AG10803 (cell line): ENCODE results near the gene ADAT1.
A peak's percentile ranks its signal among the peaks of the same experiment; 100 is the strongest.

Experiments
- DNase-seq: peaks from one replicate; pipeline ENCODE4 v3.0.0; 2010; ENCODE audit warnings: low read depth
- H3K4me3 ChIP-seq: 2 replicates; pipeline ENCODE4 v1.5.1; 2011; ENCODE audit warnings: mild to moderate bottlenecking, low read length, control low read depth
- CTCF ChIP-seq: conservative IDR thresholded peaks from 2 replicates; pipeline ENCODE4 v1.5.1; 2011; ENCODE audit warnings: mild to moderate bottlenecking, low read length, control low read depth, inconsistent platforms

The ADAT1 gene

GRCh38 chr16:75566040-75566757 is 56.9 kb downstream of the ADAT1 start, which contains the start of gene GABARAPL2:
Gene GABARAPL2, plus strand, starts transcription at chr16:75566379. Its CDS starts 108 bp downstream, at chr16:75566487.
- H3K4me3 ChIP-seq: peak within 1 kb of the TSS; percentile 91
- peak; percentile 64 for DNase-seq
- TF ChIP-seq CTCF: no peak

- peak overlapping the region; percentile 91 for H3K4me3 ChIP-seq
- no peak for DNase-seq
- TF ChIP-seq CTCF: no peak
Measured at GRCh38 chr16:75565640-75566039, 57.4 kb downstream of the ADAT1 start.

GRCh38 chr16:75559564-75560372 is 63.3 kb downstream of the ADAT1 start:
- H3K4me3 ChIP-seq: no peak overlapping the region
- TF ChIP-seq CTCF: no peak
- DNase-seq: peak; percentile 42

GRCh38 chr16:75558846-75559401 is 64.2 kb downstream of the ADAT1 start:
- H3K4me3 ChIP-seq: no peak overlapping the region
- no peak for DNase-seq
- TF ChIP-seq CTCF: no peak

- DNase-seq: no peak
- H3K4me3 ChIP-seq: peak overlapping the region; percentile 80
Measured at GRCh38 chr16:75556431-75556950, 66.6 kb downstream of the ADAT1 start.

More at GRCh38 chr16:75556431-75556950, 66.6 kb downstream of the ADAT1 start:
- TF ChIP-seq CTCF: no peak
